Activated CD8-positive, alpha-beta memory T cell treated with anti-CD3 and anti-CD28 coated beads, Interleukin-2, amount 10 ng/mL, durations not matched to agents 7 days and 5 days (primary cell): Measurements from ENCODE around the gene HDLBP. TPM values are rescaled to one million over a fixed set of nuclear protein-coding genes. Genes with fewer than 3 reads are reported as not detected.
"Not testable (repeated sequence)": the region's sequence is repeated elsewhere in the genome, so short reads cannot be mapped to it uniquely, and the experiment has no call there.

Experiments used
- ATAC-seq: fragments of 150-1000 bp; cut with Tn5 transposase; one replicate; pipeline ENCODE4 v1.10.0; 2021; ENCODE audit warnings: moderate library complexity
- CTCF ChIA-PET: fragments of 350-600 bp; sonication (Branson Sonifier 250); formaldehyde crosslinking; loops from one replicate; lab custom pipeline; 2021; ENCODE audit warnings: antibody characterized with exemption; lab: Charles Lee
- DNase-seq: peaks from one replicate; pipeline ENCODE4 v3.0.0-alpha.2; 2020
- H3K27ac Mint-ChIP-seq: one replicate; pipeline ENCODE4 v1.8.0; 2021; ENCODE audit warnings: mild to moderate bottlenecking, mixed read lengths
- H3K27me3 Mint-ChIP-seq: one replicate; pipeline ENCODE4 v1.8.0; 2021; ENCODE audit warnings: mixed read lengths
- H3K36me3 Mint-ChIP-seq: one replicate; pipeline ENCODE4 v1.8.0; 2021; ENCODE audit warnings: mild to moderate bottlenecking, mixed read lengths
- H3K4me1 Mint-ChIP-seq: one replicate; pipeline ENCODE4 v1.8.0; 2021; ENCODE audit warnings: mixed read lengths
- H3K4me3 Mint-ChIP-seq: one replicate; pipeline ENCODE4 v1.8.0; 2021; ENCODE audit warnings: mild to moderate bottlenecking, moderate library complexity, mixed read lengths
- H3K9me3 Mint-ChIP-seq: one replicate; pipeline ENCODE4 v1.8.0; 2022; ENCODE audit warnings: low read depth, mixed read lengths
- total RNA-seq, 2 experiments: library from RNA; stranded (reverse); gene quantifications; one replicate each; pipeline ENCODE4 v1.2.3, GENCODE V29; 2021

HDLBP gene
- total RNA-seq, 2 experiments from 2014 or later: 176 to 232 TPM

GRCh38 chr2:241309684-241310117, 5.8 kb downstream of the HDLBP start:
- Mint-ChIP-seq H3K4me1 (peaks cover 84% of the 10 kb centered on the region), H3K27me3 (no peaks in the 10 kb centered on the region), H3K27ac (peak overlapping the region; percentile 84), H3K4me3 (peak overlapping the region; percentile 49), H3K9me3 (no peaks in the 10 kb centered on the region), H3K36me3 (peaks cover 5% of the 10 kb centered on the region)
- peak; percentile 91 for ATAC-seq
- DNase-seq: peak; percentile 87
- CTCF ChIA-PET: interaction anchor here (0.7 to 1.3 kb wide), 3 partner anchors 9 to 301 kb away, joined by 3 to 5 read pairs (median 3); no protein-coding TSS in a partner anchor

- peak overlapping the region; percentile 10 for H3K27ac Mint-ChIP-seq
- CTCF ChIA-PET: interaction anchor here (1.3 kb wide), 1 partner anchor 232 kb away, joined by 5 read pairs; no protein-coding TSS in a partner anchor
- no peaks in the 10 kb centered on the region for H3K27me3 Mint-ChIP-seq
- no peaks in the 10 kb centered on the region for H3K9me3 Mint-ChIP-seq
- no peak for ATAC-seq
- no peak overlapping the region for H3K4me3 Mint-ChIP-seq
- no peak for DNase-seq
- H3K36me3 Mint-ChIP-seq: peaks cover 5% of the 10 kb centered on the region
- peaks cover 81% of the 10 kb centered on the region for H3K4me1 Mint-ChIP-seq
Measured at GRCh38 chr2:241308832-241309500, 6.5 kb downstream of the HDLBP start.

GRCh38 chr2:241308267-241308666, 7.2 kb downstream of the HDLBP start:
- H3K4me1 Mint-ChIP-seq: peaks cover 75% of the 10 kb centered on the region
- H3K4me3 Mint-ChIP-seq: no peak overlapping the region
- ATAC-seq (no peak), DNase-seq (no peak)
- CTCF ChIA-PET: interaction anchor here (0.7 kb wide), 1 partner anchor 16 kb away, joined by 4 read pairs; no protein-coding TSS in a partner anchor
- no peak overlapping the region for H3K27ac Mint-ChIP-seq
- peaks cover 5% of the 10 kb centered on the region for H3K36me3 Mint-ChIP-seq
- H3K27me3 Mint-ChIP-seq: no peaks in the 10 kb centered on the region
- no peaks in the 10 kb centered on the region for H3K9me3 Mint-ChIP-seq

- H3K27ac Mint-ChIP-seq: no peak overlapping the region
- H3K27me3 Mint-ChIP-seq: no peaks in the 10 kb centered on the region
- H3K4me1 Mint-ChIP-seq: peaks cover 68% of the 10 kb centered on the region
- ATAC-seq (no peak), DNase-seq (no peak)
- no peaks in the 10 kb centered on the region for H3K9me3 Mint-ChIP-seq
- H3K4me3 Mint-ChIP-seq: no peak overlapping the region
- peaks cover 5% of the 10 kb centered on the region for H3K36me3 Mint-ChIP-seq
- CTCF ChIA-PET: no interaction called here
Measured at GRCh38 chr2:241307055-241307454, 8.4 kb downstream of the HDLBP start.

- Mint-ChIP-seq H3K4me1 (peaks cover 51% of the 10 kb centered on the region), H3K27ac (no peak overlapping the region)
Measured at GRCh38 chr2:241304039-241304670, 11.3 kb downstream of the HDLBP start.

GRCh38 chr2:241302759-241303651, 12.5 kb downstream of the HDLBP start:
- Mint-ChIP-seq H3K27ac (no peak overlapping the region), H3K4me1 (peaks cover 49% of the 10 kb centered on the region), H3K36me3 (no peaks in the 10 kb centered on the region), H3K4me3 (no peak overlapping the region), H3K27me3 (no peaks in the 10 kb centered on the region), H3K9me3 (no peaks in the 10 kb centered on the region)
- DNase-seq: no peak
- no peak for ATAC-seq
- CTCF ChIA-PET: interaction anchor here (1.4 to 1.7 kb wide), 2 partner anchors 10 to 225 kb away, joined by 3 to 4 read pairs; no protein-coding TSS in a partner anchor

More at GRCh38 chr2:241304039-241304670, 11.3 kb downstream of the HDLBP start:
- CTCF ChIA-PET: interaction anchor here (0.6 to 1.7 kb wide), 3 partner anchors 9 to 226 kb away, joined by 3 to 4 read pairs (median 3); no protein-coding TSS in a partner anchor
- H3K9me3 Mint-ChIP-seq: no peaks in the 10 kb centered on the region
- ATAC-seq: no peak
- H3K4me3 Mint-ChIP-seq: no peak overlapping the region
- peaks cover 2% of the 10 kb centered on the region for H3K36me3 Mint-ChIP-seq
- no peak for DNase-seq
- H3K27me3 Mint-ChIP-seq: no peaks in the 10 kb centered on the region

- ATAC-seq (no peak), DNase-seq (no peak)
- Mint-ChIP-seq H3K9me3 (no peaks in the 10 kb centered on the region), H3K4me3 (no peak overlapping the region), H3K36me3 (peaks cover 3% of the 10 kb centered on the region), H3K4me1 (peaks cover 44% of the 10 kb centered on the region), H3K27me3 (no peaks in the 10 kb centered on the region), H3K27ac (no peak overlapping the region)
- CTCF ChIA-PET: interaction anchor here (1.2 kb wide), 1 partner anchor 12 kb away, joined by 5 read pairs; no protein-coding TSS in a partner anchor
Measured at GRCh38 chr2:241302083-241302482, 13.4 kb downstream of the HDLBP start.

- CTCF ChIA-PET: no interaction called here
- Mint-ChIP-seq H3K4me1 (peaks cover 32% of the 10 kb centered on the region), H3K27ac (no peak overlapping the region), H3K36me3 (peaks cover 6% of the 10 kb centered on the region), H3K4me3 (no peak overlapping the region), H3K9me3 (no peaks in the 10 kb centered on the region), H3K27me3 (no peaks in the 10 kb centered on the region)
- DNase-seq (peak; percentile 57), ATAC-seq (peak; percentile 48)
Measured at GRCh38 chr2:241300000-241300399, 15.5 kb downstream of the HDLBP start.

- Mint-ChIP-seq H3K36me3 (peaks cover 6% of the 10 kb centered on the region), H3K27me3 (no peaks in the 10 kb centered on the region), H3K27ac (peak overlapping the region; percentile 24), H3K4me3 (peak overlapping the region; percentile 7), H3K9me3 (no peaks in the 10 kb centered on the region), H3K4me1 (peaks cover 27% of the 10 kb centered on the region)
- no peak for DNase-seq
- peak; percentile 65 for ATAC-seq
- CTCF ChIA-PET: interaction anchor here (0.8 kb wide), 1 partner anchor 28 kb away, joined by 3 read pairs; no protein-coding TSS in a partner anchor
Measured at GRCh38 chr2:241298673-241299072, 16.8 kb downstream of the HDLBP start.

- Mint-ChIP-seq H3K27me3 (no peaks in the 10 kb centered on the region), H3K36me3 (peaks cover 6% of the 10 kb centered on the region), H3K9me3 (no peaks in the 10 kb centered on the region), H3K4me1 (peaks cover 31% of the 10 kb centered on the region), H3K4me3 (no peak overlapping the region), H3K27ac (no peak overlapping the region)
- no peak for ATAC-seq
- CTCF ChIA-PET: no interaction called here
- no peak for DNase-seq
Measured at GRCh38 chr2:241296767-241297166, 18.7 kb downstream of the HDLBP start.

- H3K36me3 Mint-ChIP-seq: peaks cover 6% of the 10 kb centered on the region
- no peaks in the 10 kb centered on the region for H3K27me3 Mint-ChIP-seq
- no peaks in the 10 kb centered on the region for H3K9me3 Mint-ChIP-seq
- DNase-seq (no peak), ATAC-seq (no peak)
- H3K4me3 Mint-ChIP-seq: no peak overlapping the region
- H3K27ac Mint-ChIP-seq: no peak overlapping the region
- peaks cover 31% of the 10 kb centered on the region for H3K4me1 Mint-ChIP-seq
- CTCF ChIA-PET: no interaction called here
Measured at GRCh38 chr2:241295326-241296095, 20.0 kb downstream of the HDLBP start.

- DNase-seq, H3K27me3 Mint-ChIP-seq, H3K4me3 Mint-ChIP-seq, H3K9me3 Mint-ChIP-seq, H3K36me3 Mint-ChIP-seq, H3K27ac Mint-ChIP-seq, ATAC-seq: not testable (repeated sequence)
- H3K4me1 Mint-ChIP-seq: peaks cover 16% of the 10 kb centered on the region
- CTCF ChIA-PET: interaction anchor here (0.9 to 1.1 kb wide), 2 partner anchors 15 to 21 kb away, joined by 3 read pairs; no protein-coding TSS in a partner anchor
Measured at GRCh38 chr2:241293378-241293797, 22.1 kb downstream of the HDLBP start.
